H1 (cell line): ENCODE measurements around the gene NUMB. TPM values are rescaled to one million over a fixed set of nuclear protein-coding genes. Genes with fewer than 3 reads are reported as not detected.

Experiments used
- CTCF ChIA-PET: fragments of 300-600 bp; sonication (Branson Sonifier 250); formaldehyde crosslinking; loops from one replicate; lab custom pipeline; 2021; ENCODE audit not compliant: partially characterized antibody; lab: Charles Lee
- POLR2A ChIA-PET: fragments of 300-600 bp; sonication (Branson Sonifier 250); formaldehyde crosslinking; loops from one replicate; lab custom pipeline; 2021; ENCODE audit warnings: inconsistent platforms; ENCODE audit not compliant: partially characterized antibody; lab: Charles Lee
- DNase-seq, 2 experiments: peaks; one replicate each; pipeline versions ENCODE4 v3.0.0 to v3.0.0-alpha.2; 2010 to 2022; ENCODE audit warnings: low spot score in 2 of 2, low read depth in 1 of 2, mixed read lengths in 1 of 2
- FAIRE-seq: peaks from 2 replicates; lab custom pipeline; 2011; peaks lifted over from hg19 to GRCh38; lab: Jason Lieb, UNC
- H2AFZ ChIP-seq: 2 replicates; pipeline ENCODE4 v1.8.1; 2012; ENCODE audit warnings: low read length, inconsistent platforms
- H2AK5ac ChIP-seq: 2 replicates; pipeline ENCODE4 v1.6.1; 2013; ENCODE audit warnings: low read depth, low read length
- H2BK120ac ChIP-seq: replicated peaks from 2 replicates; pipeline ENCODE3; 2013; ENCODE audit warnings: low read depth, low read length, inconsistent platforms
- H2BK12ac ChIP-seq: 2 replicates; pipeline ENCODE4 v1.6.1; 2013; ENCODE audit warnings: low read depth, low read length
- H2BK15ac ChIP-seq: 2 replicates; pipeline ENCODE4 v1.6.1; 2013; ENCODE audit warnings: low read length
- H2BK20ac ChIP-seq: 2 replicates; pipeline ENCODE4 v1.6.1; 2013; ENCODE audit warnings: low read length
- H2BK5ac ChIP-seq: 2 replicates; pipeline ENCODE4 v1.6.1; 2013; ENCODE audit warnings: low read depth, low read length
- H3K14ac ChIP-seq: 2 replicates; pipeline ENCODE4 v1.6.1; 2013; ENCODE audit warnings: inconsistent platforms; ENCODE audit not compliant: insufficient read length
- H3K18ac ChIP-seq: 2 replicates; pipeline ENCODE4 v1.6.1; 2013; ENCODE audit warnings: low read length; ENCODE audit errors: extremely low read depth
- H3K23ac ChIP-seq: 2 replicates; pipeline ENCODE4 v1.6.1; 2013; ENCODE audit warnings: inconsistent platforms; ENCODE audit not compliant: insufficient read length
- H3K23me2 ChIP-seq: 2 replicates; pipeline ENCODE4 v1.6.1; 2013; ENCODE audit warnings: low read depth, low read length
- H3K27ac ChIP-seq: 2 replicates; pipeline ENCODE4 v1.6.1; 2011; ENCODE audit warnings: low read depth, low read length, inconsistent platforms
- H3K27me3 ChIP-seq, 4 experiments: replicated peaks in 1 of 4; 1 replicate in 1 of 4; 2 replicates in 3 of 4; pipeline versions ENCODE4 v1.6.1 to v1.8.1; 2011 to 2013; ENCODE audit warnings: low read length in 3 of 4, mild to moderate bottlenecking in 3 of 4, inconsistent platforms in 2 of 4, mixed read lengths in 2 of 4, moderate library complexity in 1 of 4; ENCODE audit not compliant: control insufficient read depth in 3 of 4, insufficient read depth in 3 of 4; ENCODE audit errors: extremely low read depth in 1 of 4
- H3K36me3 ChIP-seq, 4 experiments: 2 replicates each; pipeline versions ENCODE4 v1.6.1 to v1.8.1; 2011 to 2013; ENCODE audit warnings: mild to moderate bottlenecking in 4 of 4, low read length in 3 of 4, moderate library complexity in 2 of 4, control low read depth in 1 of 4, inconsistent platforms in 1 of 4; ENCODE audit not compliant: insufficient read depth in 4 of 4, control insufficient read depth in 2 of 4
- H3K4ac ChIP-seq: replicated peaks from 2 replicates; pipeline ENCODE3; 2013; ENCODE audit warnings: low read length, low read depth, mixed read lengths, inconsistent platforms; ENCODE audit not compliant: insufficient read length
- H3K4me1 ChIP-seq, 4 experiments: replicated peaks in 1 of 4; 1 replicate in 1 of 4; 2 replicates in 3 of 4; pipeline versions ENCODE4 v1.6.1 to v1.8.1; 2011 to 2013; ENCODE audit warnings: low read length in 3 of 4, inconsistent platforms in 2 of 4, mixed read lengths in 1 of 4; ENCODE audit not compliant: insufficient read depth in 4 of 4, control insufficient read depth in 3 of 4
- H3K4me2 ChIP-seq, 2 experiments: 2 replicates each; pipeline versions ENCODE4 v1.6.1 to v1.8.1; 2011 to 2013; ENCODE audit warnings: low read depth in 2 of 2, low read length in 2 of 2, control low read depth in 1 of 2, inconsistent platforms in 1 of 2, mild to moderate bottlenecking in 1 of 2; ENCODE audit not compliant: insufficient read depth in 1 of 2
- H3K4me3 ChIP-seq, 4 experiments: fragments of 200-600, 300-600 bp in 1 of 4; sonication (generic), shearing (Covaris generic), sonication (Bioruptor Twin) in 1 of 4; 2 replicates each; pipeline versions ENCODE4 v1.5.1 to v1.8.1; 2011 to 2016; ENCODE audit warnings: low read length in 4 of 4, low read depth in 3 of 4, control low read depth in 2 of 4, inconsistent platforms in 2 of 4, mild to moderate bottlenecking in 2 of 4, mixed read lengths in 1 of 4, moderate library complexity in 1 of 4; ENCODE audit not compliant: insufficient read depth in 2 of 4; ENCODE audit errors: extremely low read depth in 1 of 4
- H3K56ac ChIP-seq: replicated peaks from 2 replicates; pipeline ENCODE3; 2013; ENCODE audit warnings: low read depth, mild to moderate bottlenecking, mixed read lengths, low read length, inconsistent platforms; ENCODE audit not compliant: insufficient read length
- H3K79me1 ChIP-seq: 2 replicates; pipeline ENCODE4 v1.6.1; 2013; ENCODE audit warnings: low read depth, low read length, control low read depth
- H3K79me2 ChIP-seq, 2 experiments: 2 replicates each; pipeline versions ENCODE4 v1.6.1 to v1.8.1; 2012 to 2013; ENCODE audit warnings: low read length in 2 of 2, mild to moderate bottlenecking in 2 of 2, inconsistent platforms in 1 of 2; ENCODE audit not compliant: insufficient read depth in 2 of 2, control insufficient read depth in 1 of 2
- H3K9ac ChIP-seq, 4 experiments: replicated peaks in 1 of 4; 1 replicate in 1 of 4; 2 replicates in 3 of 4; pipeline versions ENCODE4 v1.6.1 to v1.8.1; 2011 to 2013; ENCODE audit warnings: low read depth in 3 of 4, low read length in 3 of 4, control low read depth in 2 of 4, mild to moderate bottlenecking in 2 of 4, moderate library complexity in 2 of 4, inconsistent platforms in 1 of 4; ENCODE audit errors: extremely low read depth in 1 of 4
- H3K9me3 ChIP-seq, 2 experiments: 2 replicates each; pipeline versions ENCODE4 v1.6.1 to v1.8.1; 2012 to 2013; ENCODE audit warnings: mild to moderate bottlenecking in 2 of 2, moderate library complexity in 2 of 2, control low read depth in 1 of 2, inconsistent platforms in 1 of 2, low read depth in 1 of 2, low read length in 1 of 2, mixed read lengths in 1 of 2; ENCODE audit not compliant: insufficient read depth in 2 of 2
- H4K20me1 ChIP-seq, 2 experiments: replicated peaks in 1 of 2; 2 replicates each; pipeline versions ENCODE3 to v1.8.1; 2011 to 2013; ENCODE audit warnings: inconsistent platforms in 2 of 2, low read length in 2 of 2, mild to moderate bottlenecking in 1 of 2; ENCODE audit not compliant: insufficient read depth in 2 of 2, control insufficient read depth in 1 of 2
- H4K5ac ChIP-seq: 2 replicates; pipeline ENCODE4 v1.6.1; 2013; ENCODE audit warnings: low read length, low read depth, mixed read lengths, inconsistent platforms; ENCODE audit not compliant: insufficient read length
- H4K8ac ChIP-seq: 2 replicates; pipeline ENCODE4 v1.8.0; 2013; ENCODE audit warnings: mild to moderate bottlenecking, moderate library complexity, low read length, inconsistent platforms; ENCODE audit not compliant: insufficient read depth; ENCODE audit errors: extremely low read depth
- H4K91ac ChIP-seq: replicated peaks from 2 replicates; pipeline ENCODE3; 2013; ENCODE audit warnings: low read length, mixed read lengths, inconsistent platforms; ENCODE audit not compliant: insufficient read length
- ASH2L ChIP-seq: fragments of 200-600, 300-600 bp; sonication (generic); IDR thresholded peaks from one replicate; pipeline ENCODE4 v1.7.1; 2017; ENCODE audit warnings: low read length
- RXRA ChIP-seq: IDR thresholded peaks from 2 replicates; pipeline ENCODE4 v1.6.1; 2011; ENCODE audit warnings: low read depth, mild to moderate bottlenecking, low read length, moderate library complexity; ENCODE audit not compliant: insufficient read depth
- WGBS, 2 experiments: shearing (Covaris generic) in 1 of 2; methylation state at CpG; one replicate each; pipeline versions ENCODE4 v1.1.6 to v1.1.7; 2013 to 2015; ENCODE audit warnings: low lambda C conversion rate in 2 of 2, mixed read lengths in 2 of 2, inconsistent platforms in 1 of 2, low coverage in 1 of 2, missing lambda C conversion rate in 1 of 2; ENCODE audit not compliant: insufficient replicate concordance in 2 of 2, insufficient coverage in 1 of 2, insufficient read length in 1 of 2; ENCODE audit errors: extremely low coverage in 1 of 2, missing lambda C conversion rate in 1 of 2; 5-methylcytosine and 5-hydroxymethylcytosine counted together
- polyA plus RNA-seq, 7 experiments: library from polyadenylated mRNA; depleted of rRNA in 3 of 7; stranded (reverse) in 5 of 7; unstranded in 2 of 7; fragments of >200 nt in 5 of 7; fragments of 200-250 nt in 2 of 7; gene quantifications; 1 replicate in 5 of 7; 2 replicates in 1 of 7; 4 replicates in 1 of 7; pipeline versions ENCODE4 v1.2.1 to v1.2.3, GENCODE V29; 2011 to 2013; ENCODE audit warnings: missing spikeins in 2 of 7, mixed read lengths in 2 of 7
- total RNA-seq: library from RNA; stranded (reverse); fragmentation: NEBNext Ultra II Directional; extraction: Animal tissue kit (Norgen Biotek cat#: 25700); gene quantifications from 2 replicates; pipeline ENCODE4 v1.2.1, GENCODE V29; 2021

NUMB gene
- total and polyA plus RNA-seq, 2 of the 8 experiments (the other 6 are each of a cell fraction or from before 2014, with no cell fraction given) = 54.3 to 78.1 TPM

DNA sequence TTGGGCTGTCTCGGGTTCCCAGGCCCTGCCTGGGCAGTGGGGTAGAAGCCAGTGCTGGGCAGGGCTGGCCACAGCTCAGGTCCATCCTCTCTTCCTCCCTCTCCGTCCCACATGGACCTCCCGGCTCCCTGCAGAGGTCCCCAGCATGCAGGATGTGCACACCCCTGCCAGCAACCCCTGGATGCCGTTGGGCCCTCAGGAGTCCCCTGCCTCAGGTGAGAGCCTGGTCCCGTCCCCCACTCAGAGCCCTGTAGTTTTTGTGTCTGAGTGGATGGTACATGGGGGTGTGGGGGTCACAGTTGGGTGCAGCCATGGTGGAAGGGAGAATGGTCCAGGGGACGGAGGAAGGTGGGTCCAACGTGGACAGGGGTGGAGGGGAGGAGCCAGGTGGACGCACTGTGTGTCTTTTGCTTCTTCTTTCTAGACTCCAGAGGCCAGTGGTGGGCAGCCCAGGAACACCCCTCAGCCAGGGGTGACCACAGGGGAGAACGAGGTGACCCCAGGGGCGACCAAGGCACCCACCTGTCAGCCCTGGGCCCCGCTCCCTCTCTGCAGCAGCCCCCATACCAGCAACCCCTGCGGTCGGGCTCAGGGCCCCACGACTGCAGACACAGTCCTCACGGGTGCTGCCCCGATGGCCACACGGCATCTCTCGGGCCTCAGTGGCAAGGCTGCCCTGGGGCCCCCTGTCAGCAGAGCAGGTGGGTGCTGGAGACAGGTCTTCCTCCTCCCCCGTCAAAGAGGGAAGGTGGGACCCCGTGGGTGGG lies 199.3 kb downstream of the NUMB start:
- Histone ChIP-seq H3K9ac (no peak overlapping the region), H3K27ac (no peak overlapping the region), H3K79me1 (no peaks in the 10 kb centered on the region), H3K4me1 (no peaks in the 10 kb centered on the region; a peak in 1 of 7 replicates), H4K5ac (no peak overlapping the region), H2BK120ac (no peak overlapping the region), H3K9me3 (no peaks in the 10 kb centered on the region), H3K23ac (no peak overlapping the region), H3K4me3 (no peak overlapping the region)
- WGBS, 2 experiments = 94% methylated on average over 18 of the region's 20 CpGs; no CpG with 5 or more reads in 1 of the 2 experiments
- TF ChIP-seq RXRA (no peak), ASH2L (no peak)
- TF ChIP-seq, all 59 proteins: peak for 0
- Histone ChIP-seq H4K8ac (no peak overlapping the region), H3K4me2 (no peak overlapping the region), H3K4ac (no peak overlapping the region), H3K36me3 (peaks cover 0 to 29% (median 6%) of the 10 kb centered on the region in 4 experiments; a peak in 5 of 8 replicates), H2BK12ac (0 out of 2 replicates have a peak overlapping the region, but pooled peaks have one; percentile 39), H3K27me3 (no peaks in the 10 kb centered on the region), H3K18ac (no peak overlapping the region), H2BK5ac (no peak overlapping the region; the same call in none of the 2 replicates), H3K23me2 (no peaks in the 10 kb centered on the region), H3K56ac (no peak overlapping the region), H4K20me1 (peaks cover 0 to 9% of the 10 kb centered on the region in 2 experiments), H4K91ac (no peak overlapping the region), H2AK5ac (no peak overlapping the region; the same call in 1 of the 2 replicates), H2BK20ac (no peak overlapping the region), H2AFZ (no peak overlapping the region), H2BK15ac (no peak overlapping the region), H3K14ac (no peak overlapping the region), H3K79me2 (no peaks in the 10 kb centered on the region)
- no peak for FAIRE-seq
- CTCF ChIA-PET = interaction anchor here (1.0 kb wide), 2 partner anchors 25 to 26 kb away, joined by 4 to 5 read pairs; no protein-coding TSS in a partner anchor
- POLR2A ChIA-PET = interaction anchor here (1.0 to 1.4 kb wide), 3 partner anchors 9 to 42 kb away, joined by 3 to 4 read pairs (median 4); no protein-coding TSS in a partner anchor
- no peak for DNase-seq
